HepG2 (cell line): ENCODE results near the gene DNAJC11. TPM values are rescaled to one million over a fixed set of nuclear protein-coding genes. Genes with fewer than 3 reads are reported as not detected.

Source experiments
- ATAC-seq: fragments of 200-7000 bp; cut with Tn5 transposase; 3 replicates; pipeline ENCODE4 v1.9.1; 2020; ENCODE audit warnings: mild to moderate bottlenecking, moderate library complexity
- BruUV-seq: library from RNA; stranded (reverse); fragments of 400-500 nt; replicated peaks from 2 replicates; lab custom pipeline; 2021; lab: Mats Ljungman, UMichigan
- CTCF ChIA-PET: fragments of 300-600 bp; formaldehyde crosslinking; extraction: SDS; loops from one replicate; lab custom pipeline; 2021; ENCODE audit warnings: low total read pairs, inconsistent platforms, low intra/inter-chr PET ratio; lab: Yijun Ruan, JAX
- POLR2A ChIA-PET: fragments of 350-600 bp; sonication (Branson Sonifier 250); formaldehyde crosslinking; loops from one replicate; lab custom pipeline; 2020; ENCODE audit warnings: antibody characterized with exemption, inconsistent platforms; lab: Yijun Ruan, JAX
- DNase-seq: peaks from one replicate; pipeline ENCODE4 v3.0.0-alpha.2; 2015; ENCODE audit warnings: low spot score
- FAIRE-seq: peaks from 3 replicates; lab custom pipeline; 2011; peaks lifted over from hg19 to GRCh38; lab: Jason Lieb, UNC
- H2AFZ ChIP-seq: one replicate; pipeline ENCODE4 v1.6.1; 2011; ENCODE audit warnings: low read length, inconsistent platforms
- H3K27ac ChIP-seq: fragments of 300-600 bp; 3 replicates; pipeline ENCODE4 v1.8.0; 2011; ENCODE audit warnings: mixed run types, mild to moderate bottlenecking, mixed read lengths, low read length, inconsistent platforms; ENCODE audit not compliant: insufficient read depth; ENCODE audit errors: extremely low read length
- H3K27me3 ChIP-seq, 2 experiments: fragments of 200-600 bp in 1 of 2; 2 replicates in 1 of 2; 3 replicates in 1 of 2; pipeline versions ENCODE4 v1.6.0 to v1.8.0; 2011; ENCODE audit warnings: low read length in 2 of 2, mild to moderate bottlenecking in 2 of 2, moderate library complexity in 2 of 2, inconsistent platforms in 1 of 2; ENCODE audit not compliant: insufficient read depth in 2 of 2, control insufficient read depth in 1 of 2
- H3K36me3 ChIP-seq, 2 experiments: fragments of 200-600 bp in 1 of 2; replicated peaks in 1 of 2; 2 replicates in 1 of 2; 3 replicates in 1 of 2; pipeline versions ENCODE4 v1.5.1 to v1.8.0; 2011; ENCODE audit warnings: low read length in 2 of 2, inconsistent platforms in 1 of 2; ENCODE audit not compliant: insufficient read depth in 2 of 2, control insufficient read depth in 1 of 2
- H3K4me1 ChIP-seq: 2 replicates; pipeline ENCODE4 v1.5.1; 2012; ENCODE audit warnings: low read length, inconsistent platforms; ENCODE audit not compliant: insufficient read depth
- H3K4me2 ChIP-seq: 2 replicates; pipeline ENCODE4 v1.6.0; 2011; ENCODE audit warnings: low read depth, low read length, inconsistent platforms
- H3K4me3 ChIP-seq, 3 experiments: fragments of 200-600 bp in 1 of 3; sonication (generic), shearing (Covaris generic) in 1 of 3; replicated peaks in 1 of 3; 2 replicates each; pipeline ENCODE4 v1.5.1; 2011 to 2016; ENCODE audit warnings: low read length in 3 of 3, inconsistent platforms in 2 of 3, low read depth in 2 of 3, mild to moderate bottlenecking in 2 of 3, control low read depth in 1 of 3, mixed read lengths in 1 of 3; ENCODE audit not compliant: insufficient read depth in 1 of 3
- H3K79me2 ChIP-seq: one replicate; pipeline ENCODE4 v1.6.1; 2011; ENCODE audit warnings: low read length, inconsistent platforms; ENCODE audit not compliant: insufficient read depth
- H3K9ac ChIP-seq: 2 replicates; pipeline ENCODE4 v1.6.0; 2011; ENCODE audit warnings: mild to moderate bottlenecking, low read depth, low read length, inconsistent platforms; ENCODE audit not compliant: insufficient read depth
- H3K9me3 ChIP-seq: 2 replicates; pipeline ENCODE4 v1.5.1; 2012; ENCODE audit warnings: mild to moderate bottlenecking, low read length
- H4K20me1 ChIP-seq: 2 replicates; pipeline ENCODE4 v1.6.0; 2011; ENCODE audit warnings: inconsistent platforms, mild to moderate bottlenecking, low read length, moderate library complexity; ENCODE audit not compliant: insufficient read depth
- ARHGAP35 ChIP-seq: sonication (generic); formaldehyde crosslinking; IDR thresholded peaks from 2 replicates; pipeline ENCODE4 v1.9.0; 2022; ENCODE audit warnings: mild to moderate bottlenecking, inconsistent platforms, moderate library complexity, missing genetic modification reagents, borderline replicate concordance
- ASH2L ChIP-seq: fragments of 300-600, 200-600 bp; sonication (generic); IDR thresholded peaks from 2 replicates; pipeline ENCODE4 v1.7.0; 2017; ENCODE audit warnings: low read depth, mild to moderate bottlenecking, moderate library complexity, mixed read lengths, low read length; ENCODE audit not compliant: insufficient read length
- DNMT3B ChIP-seq: conservative IDR thresholded peaks from 2 replicates; pipeline ENCODE4 v1.6.1; 2016; ENCODE audit warnings: missing biosample characterization, control low read depth
- FOXK1 ChIP-seq: sonication (generic); formaldehyde crosslinking; IDR thresholded peaks from 2 replicates; pipeline ENCODE4 v1.4.0; 2020; ENCODE audit warnings: low read depth, missing genetic modification reagents, borderline replicate concordance
- HOXA3 ChIP-seq: sonication (generic); formaldehyde crosslinking; IDR thresholded peaks from 2 replicates; pipeline ENCODE4 v1.5.0; 2020; ENCODE audit warnings: missing genetic modification reagents
- MAFG ChIP-seq: sonication (generic); formaldehyde crosslinking; IDR thresholded peaks from 2 replicates; pipeline ENCODE4 v1.5.1; 2020; ENCODE audit warnings: mild to moderate bottlenecking, missing genetic modification reagents
- NCOR1 ChIP-seq: fragments of 200-600 bp; sonication (generic); IDR thresholded peaks from 2 replicates; pipeline ENCODE4 v1.7.0; 2017; ENCODE audit warnings: antibody characterized with exemption, low read length, borderline replicate concordance
- SP2 ChIP-seq: sonication (generic); formaldehyde crosslinking; IDR thresholded peaks from 2 replicates; pipeline ENCODE4 v1.5.1; 2020; ENCODE audit warnings: mild to moderate bottlenecking, missing genetic modification reagents
- ZFAT ChIP-seq: sonication (generic); formaldehyde crosslinking; conservative IDR thresholded peaks from 2 replicates; pipeline ENCODE4 v1.8.1; 2023; ENCODE audit warnings: missing genetic modification reagents, inconsistent platforms
- ZNF446 ChIP-seq: sonication (generic); formaldehyde crosslinking; IDR thresholded peaks from 2 replicates; pipeline ENCODE4 v1.5.0; 2020; ENCODE audit warnings: mild to moderate bottlenecking, missing genetic modification reagents
- ZNF703 ChIP-seq: sonication (generic); formaldehyde crosslinking; IDR thresholded peaks from 2 replicates; pipeline ENCODE4 v1.5.1; 2020; ENCODE audit warnings: missing genetic modification reagents, mild to moderate bottlenecking, moderate library complexity, borderline replicate concordance
- WGBS: methylation state at CpG from one replicate; pipeline ENCODE4 v1.1.6; 2017; ENCODE audit warnings: low lambda C conversion rate; 5-methylcytosine and 5-hydroxymethylcytosine counted together
- in situ Hi-C: cut with HindIII; loops from 2 replicates; pipeline ENCODE4 v1.10.0; 2017; ENCODE audit warnings: low pct_unique_long_range_greater_than_20kb; ENCODE audit not compliant: extremely low pct_ligation_motif_present
- intact Hi-C: fragments of 100-400 bp; cut with micrococcal nuclease; formaldehyde crosslinking; loops from one replicate; pipeline ENCODE4 v1.10.0; 2022; ENCODE audit not compliant: unreplicated experiment
- polyA plus RNA-seq, 8 experiments: library from polyadenylated mRNA; depleted of rRNA in 3 of 8; stranded (reverse) in 7 of 8; unstranded in 1 of 8; fragments of >200 nt; fragmentation: Illumina TruSeq in 4 of 8; extraction: Trizol in 4 of 8; gene quantifications; 2 replicates each; pipeline versions ENCODE4 v1.2.1 to v1.2.3, GENCODE V29; 2011 to 2016; ENCODE audit warnings: low read depth in 4 of 8, missing spikeins in 1 of 8, mixed read lengths in 1 of 8; ENCODE audit not compliant: insufficient read depth in 1 of 8
- total RNA-seq, 5 experiments: library from RNA; depleted of rRNA; stranded (reverse); fragments of >200 nt; fragmentation: Illumina TruSeq; extraction: Trizol; gene quantifications; 2 replicates each; pipeline ENCODE4 v1.2.3, GENCODE V29; 2016; ENCODE audit warnings: low read depth in 1 of 5
- TF ChIP-seq, protein P1 (sequence below): sonication (generic); formaldehyde crosslinking; IDR thresholded peaks from 2 replicates; pipeline ENCODE4 v1.8.1; 2023; ENCODE audit warnings: missing genetic modification reagents, mild to moderate bottlenecking, borderline replicate concordance
- TF ChIP-seq, protein P2 (sequence below): sonication (generic); formaldehyde crosslinking; IDR thresholded peaks from 2 replicates; pipeline ENCODE4 v1.4.0; 2020; ENCODE audit warnings: missing genetic modification reagents
- TF ChIP-seq, protein P3 (sequence below): sonication (generic); formaldehyde crosslinking; IDR thresholded peaks from 2 replicates; pipeline ENCODE4 v1.5.0; 2020; ENCODE audit warnings: missing genetic modification reagents, mild to moderate bottlenecking, borderline replicate concordance
- TF ChIP-seq, protein P4 (sequence below): sonication (generic); formaldehyde crosslinking; IDR thresholded peaks from 2 replicates; pipeline ENCODE4 v1.4.0; 2020; ENCODE audit warnings: mild to moderate bottlenecking, missing genetic modification reagents

The DNAJC11 gene
- total and polyA plus RNA-seq, 2 of the 13 experiments (the other 11 are each of a cell fraction or from before 2014, with no cell fraction given) = 25.1 to 47.6 TPM

DNA sequence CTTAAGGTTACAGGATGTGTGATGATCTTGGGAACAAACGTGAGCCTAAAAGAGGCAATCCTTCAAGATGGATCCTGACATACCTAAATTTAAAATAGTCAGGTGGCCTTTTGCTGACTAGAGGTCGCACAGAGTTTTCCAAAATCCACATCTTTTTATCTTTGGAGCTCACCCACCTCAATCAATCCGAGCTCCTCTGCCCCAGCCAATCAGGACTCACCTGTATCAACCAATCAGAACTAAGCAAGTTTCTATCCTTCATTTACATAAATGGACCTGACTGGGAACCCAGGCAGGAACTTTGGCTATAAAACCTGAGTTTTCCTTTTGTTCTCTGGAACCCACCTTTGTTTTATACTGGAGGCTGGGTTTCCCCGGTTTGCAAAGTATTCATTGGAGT is 16.2 kb downstream of the DNAJC11 start:
- no peak for ATAC-seq
- H3K4me3 ChIP-seq = no peak overlapping the region
- BruUV-seq = no TSS peak
- peaks cover 9 to 21% of the 10 kb centered on the region in 2 experiments; a peak in 4 of 5 replicates for H3K36me3 ChIP-seq
- TF ChIP-seq FOXK1 (CRISPR knock-in tag) (no peak), NCOR1 (no peak), ZNF446 (CRISPR knock-in tag) (no peak)
- TF ChIP-seq, protein P1, sequence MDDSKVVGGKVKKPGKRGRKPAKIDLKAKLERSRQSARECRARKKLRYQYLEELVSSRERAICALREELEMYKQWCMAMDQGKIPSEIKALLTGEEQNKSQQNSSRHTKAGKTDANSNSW (CRISPR knock-in tag) = no peak
- in situ Hi-C loops = no loop called here
- intact Hi-C loops = no loop called here
- H3K79me2 ChIP-seq = peaks cover 47% of the 10 kb centered on the region
- no peak overlapping the region for H2AFZ ChIP-seq
- 93% methylated on average over 4 of the region's 4 CpGs for WGBS
- ChIA-PET CTCF (no interaction called here), POLR2A (no interaction called here)
- H3K27ac ChIP-seq = no peak overlapping the region
- H3K27me3 ChIP-seq = no peaks in the 10 kb centered on the region
- H3K4me2 ChIP-seq = no peak overlapping the region
- H3K4me1 ChIP-seq = peaks cover 12% of the 10 kb centered on the region
- FAIRE-seq = no peak
- no peak overlapping the region for H3K9ac ChIP-seq
- no peak for DNase-seq
- H3K9me3 ChIP-seq = no peaks in the 10 kb centered on the region
- no peaks in the 10 kb centered on the region; the same call in 1 of the 2 replicates for H4K20me1 ChIP-seq

DNA sequence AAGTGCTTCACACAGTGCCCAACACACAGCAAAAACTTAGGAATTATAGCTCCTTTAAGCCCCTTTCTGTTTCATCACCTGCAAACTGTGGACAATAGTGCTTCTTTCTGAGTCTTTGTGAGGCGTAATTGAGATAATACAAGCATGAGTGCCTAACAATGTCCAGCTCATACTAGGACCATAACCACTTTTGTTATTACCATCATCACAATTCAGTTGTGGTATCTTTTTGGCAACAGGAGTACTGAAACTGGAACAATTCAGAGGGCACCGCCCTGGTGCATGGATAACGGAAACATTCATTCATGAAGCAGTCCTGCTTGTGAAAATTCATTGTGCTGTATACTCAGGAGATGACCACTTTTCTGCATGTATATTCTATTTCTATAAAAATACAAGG is 18.2 kb downstream of the DNAJC11 start:
- intact Hi-C loops = no loop called here
- POLR2A ChIA-PET = no interaction called here
- H3K79me2 ChIP-seq = peaks cover 30% of the 10 kb centered on the region
- TF ChIP-seq, protein P2, sequence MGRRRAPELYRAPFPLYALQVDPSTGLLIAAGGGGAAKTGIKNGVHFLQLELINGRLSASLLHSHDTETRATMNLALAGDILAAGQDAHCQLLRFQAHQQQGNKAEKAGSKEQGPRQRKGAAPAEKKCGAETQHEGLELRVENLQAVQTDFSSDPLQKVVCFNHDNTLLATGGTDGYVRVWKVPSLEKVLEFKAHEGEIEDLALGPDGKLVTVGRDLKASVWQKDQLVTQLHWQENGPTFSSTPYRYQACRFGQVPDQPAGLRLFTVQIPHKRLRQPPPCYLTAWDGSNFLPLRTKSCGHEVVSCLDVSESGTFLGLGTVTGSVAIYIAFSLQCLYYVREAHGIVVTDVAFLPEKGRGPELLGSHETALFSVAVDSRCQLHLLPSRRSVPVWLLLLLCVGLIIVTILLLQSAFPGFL = no peak
- TF ChIP-seq DNMT3B (CRISPR knock-in tag) = no peak
- TF ChIP-seq, protein P3, sequence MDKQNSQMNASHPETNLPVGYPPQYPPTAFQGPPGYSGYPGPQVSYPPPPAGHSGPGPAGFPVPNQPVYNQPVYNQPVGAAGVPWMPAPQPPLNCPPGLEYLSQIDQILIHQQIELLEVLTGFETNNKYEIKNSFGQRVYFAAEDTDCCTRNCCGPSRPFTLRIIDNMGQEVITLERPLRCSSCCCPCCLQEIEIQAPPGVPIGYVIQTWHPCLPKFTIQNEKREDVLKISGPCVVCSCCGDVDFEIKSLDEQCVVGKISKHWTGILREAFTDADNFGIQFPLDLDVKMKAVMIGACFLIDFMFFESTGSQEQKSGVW (CRISPR knock-in tag) = no peak
- no peak for TF ChIP-seq MAFG (CRISPR knock-in tag)
- TF ChIP-seq ASH2L = no peak
- TF ChIP-seq, protein P4, sequence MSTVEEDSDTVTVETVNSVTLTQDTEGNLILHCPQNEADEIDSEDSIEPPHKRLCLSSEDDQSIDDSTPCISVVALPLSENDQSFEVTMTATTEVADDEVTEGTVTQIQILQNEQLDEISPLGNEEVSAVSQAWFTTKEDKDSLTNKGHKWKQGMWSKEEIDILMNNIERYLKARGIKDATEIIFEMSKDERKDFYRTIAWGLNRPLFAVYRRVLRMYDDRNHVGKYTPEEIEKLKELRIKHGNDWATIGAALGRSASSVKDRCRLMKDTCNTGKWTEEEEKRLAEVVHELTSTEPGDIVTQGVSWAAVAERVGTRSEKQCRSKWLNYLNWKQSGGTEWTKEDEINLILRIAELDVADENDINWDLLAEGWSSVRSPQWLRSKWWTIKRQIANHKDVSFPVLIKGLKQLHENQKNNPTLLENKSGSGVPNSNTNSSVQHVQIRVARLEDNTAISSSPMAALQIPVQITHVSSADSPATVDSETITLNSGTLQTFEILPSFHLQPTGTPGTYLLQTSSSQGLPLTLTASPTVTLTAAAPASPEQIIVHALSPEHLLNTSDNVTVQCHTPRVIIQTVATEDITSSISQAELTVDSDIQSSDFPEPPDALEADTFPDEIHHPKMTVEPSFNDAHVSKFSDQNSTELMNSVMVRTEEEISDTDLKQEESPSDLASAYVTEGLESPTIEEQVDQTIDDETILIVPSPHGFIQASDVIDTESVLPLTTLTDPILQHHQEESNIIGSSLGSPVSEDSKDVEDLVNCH (CRISPR knock-in tag) = no peak
- TF ChIP-seq ARHGAP35 (CRISPR knock-in tag) = no peak
- no peak for TF ChIP-seq HOXA3 (CRISPR knock-in tag)
- no peak for TF ChIP-seq SP2 (CRISPR knock-in tag)
- TF ChIP-seq ZNF703 = no peak
- TF ChIP-seq ZFAT = no peak

More for the DNA sequence above, 18.2 kb downstream of the DNAJC11 start:
- CTCF ChIA-PET = no interaction called here
- H4K20me1 ChIP-seq = no peaks in the 10 kb centered on the region; the same call in 1 of the 2 replicates
- BruUV-seq = no TSS peak
- H3K4me1 ChIP-seq = peaks cover 2% of the 10 kb centered on the region; the same call in 1 of the 2 replicates
- WGBS = 98% methylated on average over 3 of the region's 3 CpGs
- no peak overlapping the region for H3K27ac ChIP-seq
- no peak overlapping the region for H3K4me3 ChIP-seq
- ATAC-seq (no peak), FAIRE-seq (no peak), DNase-seq (no peak)
- no peaks in the 10 kb centered on the region for H3K9me3 ChIP-seq
- no peaks in the 10 kb centered on the region for H3K27me3 ChIP-seq
- H3K4me2 ChIP-seq = no peak overlapping the region
- H3K36me3 ChIP-seq = peaks cover 13 to 32% of the 10 kb centered on the region in 2 experiments
- no peak overlapping the region for H2AFZ ChIP-seq
- in situ Hi-C loops = no loop called here
- no peak overlapping the region for H3K9ac ChIP-seq
